ENCODE data around the gene JSRP1.

JSRP1 gene

GRCh38 chr19:2276429-2276986 is 20.3 kb upstream of the JSRP1 start:
- TF ChIP-seq EZH2 (IDR thresholded peaks at IDR 0.05; ENCODE audit: borderline replicate concordance, low read length) (no peak), CTCF (IDR thresholded peaks at IDR 0.05; ENCODE audit: low read length) (no peak)
- Histone ChIP-seq H3K9me3 (ENCODE audit: low read length) (no peaks in the 10 kb centered on the region), H3K4me2 (ENCODE audit: low read length) (no peak overlapping the region), H3K9ac (ENCODE audit: low read length) (no peak overlapping the region), H3F3A (ENCODE audit: insufficient read depth, low read length) (peaks cover 6% of the 10 kb centered on the region; the same call in 1 of the 2 replicates), H3K4me3 (ENCODE audit: low read depth, low read length, poor library complexity, severe bottlenecking) (no peak overlapping the region), H3K79me2 (ENCODE audit: insufficient read depth, low read length) (peaks cover 9% of the 10 kb centered on the region), H3K4me1 (ENCODE audit: insufficient read depth, low read length, severe bottlenecking) (peaks cover 26% of the 10 kb centered on the region), H2AFZ (ENCODE audit: low read length) (no peak overlapping the region), H3K27ac (ENCODE audit: low read depth, low read length, poor library complexity, severe bottlenecking) (no peak overlapping the region), H4K20me1 (ENCODE audit: insufficient read depth, low read length) (0 out of 2 replicates have a peak, but pooled peaks cover 2% of the 10 kb centered on the region), H3K9me2 (ENCODE audit: low read depth, low read length) (no peaks in the 10 kb centered on the region), H3K27me3 (ENCODE audit: insufficient read depth, low read length) (no peaks in the 10 kb centered on the region), H3K36me3 (ENCODE audit: insufficient read depth, low read length) (peaks cover 43% of the 10 kb centered on the region)

GRCh38 chr19:2275588-2276428 is 19.6 kb upstream of the JSRP1 start:
- H3K36me3 ChIP-seq (ENCODE audit: insufficient read depth, low read length) = peaks cover 49% of the 10 kb centered on the region
- no peaks in the 10 kb centered on the region for H3K27me3 ChIP-seq (ENCODE audit: insufficient read depth, low read length)
- H3K9ac ChIP-seq (ENCODE audit: low read length) = no peak overlapping the region
- H3K79me2 ChIP-seq (ENCODE audit: insufficient read depth, low read length) = peaks cover 16% of the 10 kb centered on the region
- 0 out of 2 replicates have a peak, but pooled peaks cover 2% of the 10 kb centered on the region for H4K20me1 ChIP-seq (ENCODE audit: insufficient read depth, low read length)
- H3K4me1 ChIP-seq (ENCODE audit: insufficient read depth, low read length, severe bottlenecking) = peaks cover 31% of the 10 kb centered on the region
- H3K9me2 ChIP-seq (ENCODE audit: low read depth, low read length) = no peaks in the 10 kb centered on the region
- H2AFZ ChIP-seq (ENCODE audit: low read length) = no peak overlapping the region
- no peaks in the 10 kb centered on the region for H3K9me3 ChIP-seq (ENCODE audit: low read length)
- H3K4me3 ChIP-seq (ENCODE audit: low read depth, low read length, poor library complexity, severe bottlenecking) = no peak overlapping the region
- no peak overlapping the region for H3K4me2 ChIP-seq (ENCODE audit: low read length)
- no peak for TF ChIP-seq EZH2 (IDR thresholded peaks at IDR 0.05; ENCODE audit: borderline replicate concordance, low read length)
- no peak for TF ChIP-seq CTCF (IDR thresholded peaks at IDR 0.05; ENCODE audit: low read length)
- no peak overlapping the region for H3K27ac ChIP-seq (ENCODE audit: low read depth, low read length, poor library complexity, severe bottlenecking)
- H3F3A ChIP-seq (ENCODE audit: insufficient read depth, low read length) = peaks cover 7% of the 10 kb centered on the region; the same call in 1 of the 2 replicates

- no peak overlapping the region for H3K27ac ChIP-seq (ENCODE audit: low read depth, low read length, poor library complexity, severe bottlenecking)
- H3F3A ChIP-seq (ENCODE audit: insufficient read depth, low read length) = peaks cover 7% of the 10 kb centered on the region; the same call in 1 of the 2 replicates
- peaks cover 55% of the 10 kb centered on the region for H3K36me3 ChIP-seq (ENCODE audit: insufficient read depth, low read length)
- TF ChIP-seq EZH2 (IDR thresholded peaks at IDR 0.05; ENCODE audit: borderline replicate concordance, low read length) (no peak), CTCF (IDR thresholded peaks at IDR 0.05; ENCODE audit: low read length) (peak; percentile 30; the same call in 1 of the 2 replicates)
- H3K4me1 ChIP-seq (ENCODE audit: insufficient read depth, low read length, severe bottlenecking) = peaks cover 31% of the 10 kb centered on the region
- no peak overlapping the region for H3K4me2 ChIP-seq (ENCODE audit: low read length)
- H3K4me3 ChIP-seq (ENCODE audit: low read depth, low read length, poor library complexity, severe bottlenecking) = no peak overlapping the region
- no peak overlapping the region for H3K9ac ChIP-seq (ENCODE audit: low read length)
- H3K27me3 ChIP-seq (ENCODE audit: insufficient read depth, low read length) = no peaks in the 10 kb centered on the region
- H3K79me2 ChIP-seq (ENCODE audit: insufficient read depth, low read length) = peaks cover 22% of the 10 kb centered on the region
- no peak overlapping the region for H2AFZ ChIP-seq (ENCODE audit: low read length)
- 0 out of 2 replicates have a peak, but pooled peaks cover 2% of the 10 kb centered on the region for H4K20me1 ChIP-seq (ENCODE audit: insufficient read depth, low read length)
- H3K9me3 ChIP-seq (ENCODE audit: low read length) = no peaks in the 10 kb centered on the region
- no peaks in the 10 kb centered on the region for H3K9me2 ChIP-seq (ENCODE audit: low read depth, low read length)
Measured at GRCh38 chr19:2274931-2275535, 18.8 kb upstream of the JSRP1 start.

All from OCI-LY1 (cell line).